ENCODE results near the gene AASDH.

DNA sequence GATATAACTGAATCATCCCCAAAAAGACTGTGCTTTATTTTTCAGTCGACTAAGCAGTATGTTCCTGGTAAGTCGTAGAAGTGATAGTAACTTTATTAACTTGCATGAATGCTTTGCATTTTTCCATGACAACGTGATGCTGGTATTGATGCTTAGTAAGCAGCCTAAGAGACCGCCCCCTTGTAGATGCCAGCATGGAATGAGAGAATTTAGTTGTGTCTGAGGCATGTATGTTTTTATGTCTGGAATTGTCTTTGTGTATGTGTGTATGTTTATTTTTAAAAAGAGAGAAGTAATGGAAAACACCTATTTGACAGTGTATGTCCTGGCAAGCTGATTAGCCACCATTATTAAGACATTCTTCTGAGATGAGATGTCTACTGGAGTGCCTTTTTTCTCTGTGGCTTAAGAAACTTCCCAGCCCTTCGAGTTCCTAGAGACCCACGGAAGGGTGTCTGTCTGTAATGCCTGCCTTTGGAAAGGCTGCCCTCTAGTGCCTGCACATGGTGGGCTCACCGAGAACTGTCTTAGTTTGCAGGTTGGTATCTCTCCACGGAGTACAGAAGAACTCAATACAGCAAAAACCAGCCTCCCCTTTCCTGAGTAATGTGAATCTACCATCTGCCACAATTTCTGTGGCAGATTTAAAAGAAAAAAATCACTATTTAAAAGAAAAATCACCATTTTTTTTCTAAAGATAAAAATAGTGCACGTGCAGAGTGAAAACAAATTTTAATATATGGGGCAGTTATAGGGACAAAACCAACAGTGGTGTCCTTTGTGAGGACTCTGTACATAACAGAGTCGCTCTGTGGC lies 85.9 kb downstream of the AASDH start:
- TF ChIP-seq, protein P1, sequence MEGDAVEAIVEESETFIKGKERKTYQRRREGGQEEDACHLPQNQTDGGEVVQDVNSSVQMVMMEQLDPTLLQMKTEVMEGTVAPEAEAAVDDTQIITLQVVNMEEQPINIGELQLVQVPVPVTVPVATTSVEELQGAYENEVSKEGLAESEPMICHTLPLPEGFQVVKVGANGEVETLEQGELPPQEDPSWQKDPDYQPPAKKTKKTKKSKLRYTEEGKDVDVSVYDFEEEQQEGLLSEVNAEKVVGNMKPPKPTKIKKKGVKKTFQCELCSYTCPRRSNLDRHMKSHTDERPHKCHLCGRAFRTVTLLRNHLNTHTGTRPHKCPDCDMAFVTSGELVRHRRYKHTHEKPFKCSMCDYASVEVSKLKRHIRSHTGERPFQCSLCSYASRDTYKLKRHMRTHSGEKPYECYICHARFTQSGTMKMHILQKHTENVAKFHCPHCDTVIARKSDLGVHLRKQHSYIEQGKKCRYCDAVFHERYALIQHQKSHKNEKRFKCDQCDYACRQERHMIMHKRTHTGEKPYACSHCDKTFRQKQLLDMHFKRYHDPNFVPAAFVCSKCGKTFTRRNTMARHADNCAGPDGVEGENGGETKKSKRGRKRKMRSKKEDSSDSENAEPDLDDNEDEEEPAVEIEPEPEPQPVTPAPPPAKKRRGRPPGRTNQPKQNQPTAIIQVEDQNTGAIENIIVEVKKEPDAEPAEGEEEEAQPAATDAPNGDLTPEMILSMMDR (IDR thresholded peaks at IDR 0.05): peak; percentile 95
- no peak for TF ChIP-seq ZFX (IDR thresholded peaks at IDR 0.05; ENCODE audit: borderline replicate concordance)

Measured in 22Rv1 (cell line).